ENCODE data around the gene LDHAL6A. TPM values are rescaled to one million over a fixed set of nuclear protein-coding genes. Genes with fewer than 3 reads are reported as not detected.

LDHAL6A gene
- total RNA-seq, 2 donors from 2014 or later, result not detected

GRCh38 chr11:18526130-18526520, 70.5 kb downstream of the LDHAL6A start:
- no peaks in the 10 kb centered on the region for H3K27me3 Mint-ChIP-seq (ENCODE audit: insufficient read depth)
- H3K9me3 ChIP-seq (ENCODE audit: control insufficient read depth, low read length), result no peaks in the 10 kb centered on the region
- peaks cover 17% of the 10 kb centered on the region for H3K36me3 Mint-ChIP-seq (ENCODE audit: low read depth)
- peaks cover 8% of the 10 kb centered on the region for H3K36me3 ChIP-seq (ENCODE audit: control insufficient read depth, insufficient read depth, low read length)
- H3K27ac Mint-ChIP-seq, result peak overlapping the region; percentile 99
- peak overlapping the region; percentile 97 for H3K4me3 ChIP-seq (ENCODE audit: low read length)
- H3K27ac ChIP-seq (ENCODE audit: low read depth, low read length), result peak overlapping the region; percentile 97
- H3K4me3 Mint-ChIP-seq, result peak overlapping the region; percentile 91
- peak overlapping the region; percentile 92 for H3K9ac ChIP-seq (ENCODE audit: extremely low read depth, low read length, poor library complexity, severe bottlenecking)
- TF ChIP-seq CTCF (conservative IDR thresholded peaks at IDR 0.05), result no peak
- peaks cover 11% of the 10 kb centered on the region for H3K4me1 Mint-ChIP-seq
- H3K27me3 ChIP-seq (ENCODE audit: control insufficient read depth, insufficient read depth, low read length, poor library complexity, severe bottlenecking), result no peaks in the 10 kb centered on the region
- 0% methylated on average over 2 to 7 of the region's 8 CpGs for WGBS, 2 experiments (ENCODE audit: insufficient coverage in 1 of 2, insufficient read length in 1 of 2)
- H3K9me3 Mint-ChIP-seq, result no peaks in the 10 kb centered on the region
- H3K4me1 ChIP-seq (ENCODE audit: control insufficient read depth, insufficient read depth, low read length), result no peaks in the 10 kb centered on the region
- DNase-seq, result no peak

GRCh38 chr11:18526521-18527296, 71.1 kb downstream of the LDHAL6A start, which contains the start of gene TSG101:
Gene TSG101 (minus strand): TSS chr11:18526942. CDS start chr11:18526816, 126 bp downstream.
- Histone ChIP-seq H3K4me3 (ENCODE audit: low read length) (peak within 1 kb of the TSS; percentile 97), H3K36me3 (ENCODE audit: control insufficient read depth, insufficient read depth, low read length) (peaks cover 13% of the 10 kb centered on the region), H3K4me1 (ENCODE audit: control insufficient read depth, insufficient read depth, low read length) (no peaks in the 10 kb centered on the region), H3K9me3 (ENCODE audit: control insufficient read depth, low read length) (no peaks in the 10 kb centered on the region), H3K9ac (ENCODE audit: extremely low read depth, low read length, poor library complexity, severe bottlenecking) (peak within 1 kb of the TSS; percentile 92), H3K27ac (ENCODE audit: low read depth, low read length) (peak within 1 kb of the TSS; percentile 97), H3K27me3 (ENCODE audit: control insufficient read depth, insufficient read depth, low read length, poor library complexity, severe bottlenecking) (no peaks in the 10 kb centered on the region)
- Mint-ChIP-seq H3K4me3 (peak within 1 kb of the TSS; percentile 91), H3K36me3 (ENCODE audit: low read depth) (peaks cover 17% of the 10 kb centered on the region), H3K9me3 (no peaks in the 10 kb centered on the region), H3K4me1 (peaks cover 11% of the 10 kb centered on the region), H3K27me3 (ENCODE audit: insufficient read depth) (no peaks in the 10 kb centered on the region), H3K27ac (peak within 1 kb of the TSS; percentile 99)
- peak; percentile 98 for DNase-seq
- no peak for TF ChIP-seq CTCF (conservative IDR thresholded peaks at IDR 0.05)
- WGBS, 2 experiments (ENCODE audit: insufficient coverage in 1 of 2, insufficient read length in 1 of 2), result 0% methylated on average over 32 to 57 of the region's 57 CpGs

GRCh38 chr11:18527512-18527911, 71.9 kb downstream of the LDHAL6A start:
- no peak for TF ChIP-seq CTCF (conservative IDR thresholded peaks at IDR 0.05)
- peaks cover 19% of the 10 kb centered on the region for H3K36me3 ChIP-seq (ENCODE audit: control insufficient read depth, insufficient read depth, low read length)
- Mint-ChIP-seq H3K36me3 (ENCODE audit: low read depth) (peaks cover 10% of the 10 kb centered on the region), H3K9me3 (no peaks in the 10 kb centered on the region), H3K27me3 (ENCODE audit: insufficient read depth) (no peaks in the 10 kb centered on the region), H3K27ac (peak overlapping the region; percentile 99), H3K4me1 (peaks cover 11% of the 10 kb centered on the region), H3K4me3 (peak overlapping the region; percentile 91)
- H3K4me1 ChIP-seq (ENCODE audit: control insufficient read depth, insufficient read depth, low read length), result no peaks in the 10 kb centered on the region
- no peaks in the 10 kb centered on the region for H3K27me3 ChIP-seq (ENCODE audit: control insufficient read depth, insufficient read depth, low read length, poor library complexity, severe bottlenecking)
- peak overlapping the region; percentile 92 for H3K9ac ChIP-seq (ENCODE audit: extremely low read depth, low read length, poor library complexity, severe bottlenecking)
- peak overlapping the region; percentile 97 for H3K4me3 ChIP-seq (ENCODE audit: low read length)
- no peaks in the 10 kb centered on the region for H3K9me3 ChIP-seq (ENCODE audit: control insufficient read depth, low read length)
- peak overlapping the region; percentile 97 for H3K27ac ChIP-seq (ENCODE audit: low read depth, low read length)
- WGBS, 2 experiments (ENCODE audit: insufficient coverage in 1 of 2, insufficient read length in 1 of 2), result 37 to 57% methylated on average over 3 to 5 of the region's 5 CpGs
- no peak for DNase-seq

Other genes starting within 250 kb of the LDHAL6A start
- not detected for gene SAA4, start 219.1 kb upstream of the LDHAL6A start, total RNA-seq
- gene SAA2, start 207.2 kb upstream of the LDHAL6A start, total RNA-seq, result 1 to 10 TPM in 1 of 2 donors, under 1 TPM in 1; 0.29 to 1.4 TPM
- not detected for gene SAA1, start 189.6 kb upstream of the LDHAL6A start, total RNA-seq
- gene HPS5, start 133.7 kb upstream of the LDHAL6A start, total RNA-seq, result 10 to 100 TPM; 21.4 TPM
- gene GTF2H1, start 133.3 kb upstream of the LDHAL6A start, total RNA-seq, result 10 to 100 TPM; 25.7 to 31.5 TPM
- 100 to 1,000 TPM; 256 to 308 TPM for gene LDHA, start 61.3 kb upstream of the LDHAL6A start, total RNA-seq
- under 1 TPM; 0.58 to 0.62 TPM for gene LDHC, start 43.5 kb upstream of the LDHAL6A start, total RNA-seq
- 10 to 100 TPM; 56.3 to 67.4 TPM for gene TSG101, start 71.1 kb downstream of the LDHAL6A start, total RNA-seq
- gene UEVLD, start 132.9 kb downstream of the LDHAL6A start, total RNA-seq, result 10 to 100 TPM; 14.4 to 15.0 TPM
- 1 to 10 TPM; 5.3 to 6.0 TPM for gene MISFA, start 143.9 kb downstream of the LDHAL6A start, total RNA-seq
- 10 to 100 TPM; 19.3 to 22.9 TPM for gene SPTY2D1, start 178.5 kb downstream of the LDHAL6A start, total RNA-seq
- 1 to 10 TPM; 6.2 to 6.9 TPM for gene TMEM86A, start 242.9 kb downstream of the LDHAL6A start, total RNA-seq

Measured in endodermal cell (in vitro differentiated cells).